ENCODE data around the gene PXT1. TPM values are rescaled to one million over a fixed set of nuclear protein-coding genes. Genes with fewer than 3 reads are reported as not detected.

PXT1 gene
- total RNA-seq, 1 experiment from 2014 or later = not detected

DNA sequence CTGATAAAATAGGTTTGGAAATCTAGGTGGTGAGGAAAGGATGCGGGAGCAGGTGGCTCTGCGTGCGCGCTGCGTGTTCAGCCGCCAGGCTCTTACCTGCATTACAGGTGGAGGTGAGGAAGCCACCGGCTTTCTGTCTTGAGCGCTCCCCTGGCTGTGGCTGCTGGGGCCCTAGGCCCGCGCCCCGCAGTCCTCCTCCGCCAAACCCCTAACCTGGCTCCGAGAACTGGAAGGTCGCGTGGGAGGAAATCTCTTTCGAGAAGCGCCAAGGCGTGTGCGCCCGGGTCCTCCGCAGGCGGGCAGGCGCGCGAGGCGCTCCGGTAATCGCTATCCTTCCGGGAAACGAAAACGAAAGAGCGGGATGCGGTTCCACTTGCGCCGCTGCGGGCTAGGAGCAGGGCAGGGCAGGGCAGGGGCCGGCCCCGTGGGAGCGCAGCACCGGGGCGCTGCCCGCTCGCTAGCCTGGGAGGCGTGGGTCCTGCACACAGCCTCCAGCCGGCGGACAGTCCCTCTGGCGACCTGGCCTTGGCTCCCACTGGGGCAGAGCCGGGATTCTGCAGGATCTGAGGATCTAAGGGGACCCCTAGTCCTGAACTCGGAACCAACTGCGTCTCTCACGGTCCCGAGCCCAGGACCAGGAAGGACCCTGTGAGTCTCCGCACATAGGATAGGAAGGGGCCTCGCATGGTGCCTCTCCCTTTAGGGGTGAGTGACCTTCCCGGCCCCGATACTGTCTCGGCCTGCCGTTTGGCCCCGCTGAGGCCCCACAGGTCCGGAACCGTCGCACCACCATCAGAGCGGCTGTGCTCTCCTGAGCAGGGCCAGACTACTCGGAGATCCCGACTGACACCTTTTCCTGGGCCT, 55.0 kb downstream of the PXT1 start, which contains the start of gene ETV7:
Gene ETV7 (minus strand): TSS at position 230 of the 864 bp plus-strand sequence. CDS start 128 bp downstream, at position 102.
- DNase-seq (ENCODE audit: low read depth) = no peak

DNA sequence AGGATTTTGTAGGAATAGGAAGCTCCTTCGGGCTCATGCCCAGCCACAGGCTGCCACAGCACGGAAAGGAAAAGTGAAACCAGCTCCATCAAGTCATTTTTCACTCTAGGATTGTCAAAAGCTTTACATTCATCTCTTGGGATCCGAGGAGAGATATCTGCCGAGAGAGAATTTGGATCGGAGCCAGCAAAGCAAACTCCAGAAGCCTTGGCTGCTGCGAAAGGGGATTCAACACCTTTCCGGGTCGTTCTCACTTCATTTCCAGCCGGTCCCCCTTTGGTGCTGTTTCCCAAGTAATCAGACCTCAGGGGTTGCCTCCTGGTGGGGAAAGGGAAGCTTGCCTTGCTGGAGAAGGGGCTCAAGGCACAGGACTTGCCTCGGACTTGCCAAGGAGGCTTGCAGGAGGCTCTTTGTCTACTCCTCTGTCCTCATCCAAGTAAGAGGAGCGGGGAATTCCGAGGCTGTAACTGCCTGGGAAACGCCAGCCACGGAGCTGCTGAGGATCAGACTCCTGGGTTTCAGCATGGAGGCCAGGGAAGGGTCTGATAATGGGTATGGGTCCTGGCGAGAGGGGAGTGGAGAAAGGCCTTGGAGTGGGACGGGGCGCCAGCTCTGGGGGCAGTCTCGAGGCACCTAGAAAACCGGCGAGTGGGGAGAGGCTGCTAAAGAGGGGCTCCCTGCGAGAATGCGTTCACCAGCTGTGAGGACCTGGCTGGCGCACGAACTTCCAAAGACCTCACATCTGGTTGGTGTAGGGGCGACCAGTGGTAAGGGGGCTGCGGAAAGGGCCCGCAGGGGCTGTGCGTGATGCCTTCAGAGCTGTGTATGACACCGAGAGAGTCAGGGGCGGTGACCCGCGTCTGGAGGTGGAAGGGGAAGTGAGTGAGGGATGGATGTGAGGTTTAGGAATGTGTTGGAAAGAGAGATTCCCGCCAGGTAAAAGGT, 55.9 kb downstream of the PXT1 start:
- peak; percentile 73 for DNase-seq (ENCODE audit: low read depth)

GRCh38 chr6:36384095-36384494, 58.6 kb downstream of the PXT1 start:
- DNase-seq (ENCODE audit: low read depth) = no peak

GRCh38 chr6:36383606-36384005, 59.0 kb downstream of the PXT1 start:
- DNase-seq (ENCODE audit: low read depth) = no peak

- no peak for DNase-seq (ENCODE audit: low read depth)
Observed at GRCh38 chr6:36382976-36383375, 59.7 kb downstream of the PXT1 start.

GRCh38 chr6:36381502-36382389, 60.9 kb downstream of the PXT1 start:
- DNase-seq (ENCODE audit: low read depth) = peak; percentile 47

GRCh38 chr6:36380166-36380565, 62.5 kb downstream of the PXT1 start:
- DNase-seq (ENCODE audit: low read depth) = no peak

GRCh38 chr6:36378936-36379335, 63.7 kb downstream of the PXT1 start:
- no peak for DNase-seq (ENCODE audit: low read depth)

DNA sequence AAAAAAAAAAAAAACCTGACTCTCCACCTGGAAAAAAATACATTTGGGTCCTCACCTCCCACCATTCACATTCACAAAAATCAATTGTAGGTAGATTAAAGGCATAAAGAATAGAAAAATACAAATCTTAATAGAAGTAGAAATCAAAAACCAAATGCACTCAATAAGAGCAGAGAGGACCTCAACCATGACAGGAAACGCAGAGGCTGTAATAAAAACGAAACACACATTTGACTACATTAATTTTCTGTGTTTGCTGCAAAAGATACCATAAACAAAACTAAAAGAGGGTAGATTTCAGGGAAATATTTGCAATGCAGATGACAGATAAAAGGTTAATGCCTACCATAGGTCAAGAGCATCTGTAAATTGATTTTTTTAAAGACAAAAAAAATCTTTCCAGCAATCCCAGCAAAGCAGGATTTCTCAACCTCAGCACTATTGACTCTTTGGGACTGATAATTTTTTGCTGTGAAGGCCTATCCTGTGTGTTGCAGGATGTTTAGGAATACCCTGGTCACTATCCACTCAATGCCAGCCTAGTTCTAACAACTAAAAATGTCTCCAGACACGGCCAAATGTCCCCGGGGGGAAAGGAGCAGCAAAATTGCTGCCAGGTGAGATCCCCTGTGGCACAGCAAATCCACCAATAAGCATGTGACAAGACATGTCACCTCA, 64.3 kb downstream of the PXT1 start:
- DNase-seq (ENCODE audit: low read depth) = no peak

GRCh38 chr6:36377594-36377993, 65.1 kb downstream of the PXT1 start:
- DNase-seq (ENCODE audit: low read depth) = no peak

DNA sequence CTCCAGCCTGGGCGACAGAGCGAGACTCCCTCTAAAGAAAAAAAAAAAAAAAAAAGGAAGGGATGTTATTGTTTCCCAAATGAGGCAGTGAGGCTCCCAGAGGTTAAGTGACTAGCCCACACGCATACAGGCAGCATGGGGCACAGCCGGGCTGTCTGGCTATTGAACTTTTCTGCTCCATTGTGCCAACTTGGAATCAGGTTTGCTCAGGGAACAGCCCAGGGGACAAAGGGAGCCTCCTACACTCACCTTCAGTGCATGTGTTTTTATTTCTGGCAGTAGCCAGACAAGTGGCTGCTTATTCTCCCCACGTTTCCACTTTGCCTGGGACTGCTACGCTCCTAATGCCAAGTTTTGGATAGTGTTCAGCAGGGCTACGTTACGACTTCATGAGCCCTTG, 65.9 kb downstream of the PXT1 start:
- DNase-seq (ENCODE audit: low read depth) = no peak

GRCh38 chr6:36376183-36376582, 66.5 kb downstream of the PXT1 start:
- DNase-seq (ENCODE audit: low read depth) = no peak

- no peak for DNase-seq (ENCODE audit: low read depth)
Observed at GRCh38 chr6:36375644-36376155, 67.0 kb downstream of the PXT1 start.

GRCh38 chr6:36374972-36375371, 67.7 kb downstream of the PXT1 start:
- no peak for DNase-seq (ENCODE audit: low read depth)

DNA sequence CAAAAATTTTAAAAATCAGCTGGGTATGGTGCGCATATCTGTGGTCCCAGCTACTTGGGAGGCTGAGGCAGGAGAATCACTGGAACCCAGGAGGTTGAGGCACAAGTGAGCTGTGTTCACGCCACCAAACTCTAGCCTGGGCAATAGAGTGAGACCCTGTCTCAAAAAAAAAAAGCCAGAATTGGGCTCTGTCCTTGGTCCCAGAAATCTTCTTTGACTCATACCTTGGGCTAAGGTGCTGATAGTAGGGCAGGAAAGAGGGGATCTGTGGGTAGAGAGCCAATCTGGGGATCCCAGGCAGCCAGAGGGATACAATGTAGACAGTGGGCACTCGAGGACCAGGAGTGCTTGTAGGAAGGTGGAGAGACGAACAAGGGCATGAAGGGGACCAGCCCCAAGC, 68.5 kb downstream of the PXT1 start:
- no peak for DNase-seq (ENCODE audit: low read depth)

DNA sequence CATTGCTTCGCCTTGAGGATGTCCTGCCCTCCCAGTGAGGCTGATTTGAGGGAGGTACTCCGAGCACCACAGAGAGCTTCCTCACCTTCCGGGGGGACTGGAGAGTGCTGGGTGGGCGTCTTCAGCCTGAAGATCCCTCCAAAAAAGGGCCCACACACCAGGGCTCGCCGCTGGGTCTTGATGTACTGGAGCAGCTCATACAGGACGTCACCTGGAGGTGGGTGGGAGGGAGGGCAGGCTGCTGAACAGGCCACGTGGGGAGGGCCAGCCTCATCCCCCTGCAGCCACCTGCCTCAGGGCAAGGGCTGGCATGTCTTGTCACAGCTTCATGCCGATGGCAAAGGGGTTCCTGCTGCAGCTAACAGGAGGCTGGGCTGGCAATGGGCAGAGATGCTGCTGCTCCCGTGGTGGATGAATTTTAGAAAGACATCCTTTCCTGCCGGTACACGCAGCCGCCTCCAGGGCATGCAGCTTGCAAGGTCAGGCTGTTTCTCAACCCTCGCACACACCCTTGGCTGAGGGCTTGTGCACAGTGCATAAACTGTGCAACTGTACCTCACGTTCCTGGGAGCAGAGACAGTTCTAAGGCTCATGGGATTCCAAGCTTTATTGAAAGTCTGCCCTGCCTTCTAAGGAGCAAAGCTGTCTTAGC, 69.2 kb downstream of the PXT1 start:
- DNase-seq (ENCODE audit: low read depth) = no peak

DNA sequence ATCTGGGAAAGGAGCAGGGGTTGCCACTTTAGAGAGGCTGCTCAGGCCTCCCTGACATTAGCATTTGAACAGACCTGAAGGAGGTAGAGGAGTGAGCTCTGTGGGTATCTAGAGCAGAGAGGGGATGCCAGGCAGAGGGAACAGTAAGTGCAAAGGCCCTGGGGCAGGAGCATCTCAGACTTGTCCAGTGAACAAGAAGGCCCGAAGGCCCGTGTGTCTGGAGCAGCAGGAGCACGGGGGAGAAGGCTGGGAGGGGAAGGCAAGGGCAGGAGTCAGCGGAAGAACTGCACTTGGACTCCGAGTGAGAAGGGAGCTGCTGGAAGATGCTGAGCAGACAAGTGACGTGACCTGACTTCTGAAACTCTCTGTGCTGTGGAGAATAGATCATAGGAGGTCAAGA, 70.6 kb downstream of the PXT1 start:
- DNase-seq (ENCODE audit: low read depth) = no peak

GRCh38 chr6:36371211-36371610, 71.4 kb downstream of the PXT1 start:
- no peak for DNase-seq (ENCODE audit: low read depth)

GRCh38 chr6:36370638-36371037, 72.0 kb downstream of the PXT1 start:
- no peak for DNase-seq (ENCODE audit: low read depth)
